NCI-H1436 (cell line): ENCODE measurements around the gene UMAD1.

Experiments used
- DNase-seq: peaks from one replicate; lab custom pipeline; 2025; lab: John Stamatoyannopoulos, UW

Gene UMAD1

DNA sequence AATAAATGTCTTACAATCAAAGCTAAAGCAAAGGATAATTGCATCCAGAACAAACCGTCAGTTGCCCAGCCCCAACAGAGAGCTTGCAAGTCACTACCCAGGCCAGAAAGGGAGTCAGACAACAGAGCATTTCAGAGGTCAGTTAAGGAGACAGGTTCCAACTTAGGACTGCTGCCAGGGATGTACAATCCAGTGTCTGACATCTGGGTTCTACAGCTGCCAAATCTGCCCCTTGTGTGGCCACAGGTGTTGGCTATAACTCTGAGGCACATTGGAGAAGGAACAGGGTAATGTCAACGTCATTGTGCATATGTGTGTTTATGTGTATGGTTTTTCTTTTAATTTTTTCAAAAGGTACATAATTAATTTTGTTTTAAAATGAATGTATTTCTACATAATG, 242.8 kb downstream of the UMAD1 start:
- no peak for DNase-seq

- DNase-seq: no peak
Measured at GRCh38 chr7:7884855-7885254, 244.3 kb downstream of the UMAD1 start.

DNA sequence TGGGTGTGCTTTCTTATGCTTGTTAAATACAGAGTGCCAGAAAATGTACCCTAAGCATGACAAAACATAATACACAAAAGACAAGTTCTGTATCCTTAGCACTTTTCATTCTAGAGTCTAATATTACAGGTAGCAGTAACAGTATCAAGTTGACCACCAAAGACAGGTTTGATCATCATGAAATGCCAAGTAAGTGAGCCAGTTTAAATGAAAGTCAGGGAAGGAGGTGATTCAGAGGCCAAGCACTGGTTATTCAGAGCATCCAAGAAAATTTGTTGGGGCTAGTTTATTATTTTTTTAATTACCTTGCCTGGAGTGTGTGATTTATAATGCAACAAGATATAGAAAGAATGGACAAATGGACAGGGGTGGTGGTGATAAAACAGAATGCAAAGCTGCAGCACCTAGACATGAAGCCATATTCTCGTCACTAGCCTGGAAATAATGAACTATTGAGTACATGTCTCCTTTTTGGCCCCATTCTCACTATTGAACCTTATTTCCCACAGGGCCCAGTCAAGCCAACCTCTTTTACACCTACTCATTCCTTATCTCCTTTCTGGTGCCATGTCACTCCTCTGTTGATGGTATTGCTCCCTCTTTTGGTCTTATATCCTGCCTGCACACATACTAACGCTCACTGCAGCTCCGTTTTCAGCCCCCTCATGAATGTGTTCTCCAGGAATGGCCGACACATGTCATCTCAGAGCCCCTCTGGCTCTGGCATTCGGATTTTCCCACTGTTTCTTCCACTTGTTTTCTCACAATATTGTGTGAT, 249.4 kb downstream of the UMAD1 start:
- DNase-seq: no peak

DNA sequence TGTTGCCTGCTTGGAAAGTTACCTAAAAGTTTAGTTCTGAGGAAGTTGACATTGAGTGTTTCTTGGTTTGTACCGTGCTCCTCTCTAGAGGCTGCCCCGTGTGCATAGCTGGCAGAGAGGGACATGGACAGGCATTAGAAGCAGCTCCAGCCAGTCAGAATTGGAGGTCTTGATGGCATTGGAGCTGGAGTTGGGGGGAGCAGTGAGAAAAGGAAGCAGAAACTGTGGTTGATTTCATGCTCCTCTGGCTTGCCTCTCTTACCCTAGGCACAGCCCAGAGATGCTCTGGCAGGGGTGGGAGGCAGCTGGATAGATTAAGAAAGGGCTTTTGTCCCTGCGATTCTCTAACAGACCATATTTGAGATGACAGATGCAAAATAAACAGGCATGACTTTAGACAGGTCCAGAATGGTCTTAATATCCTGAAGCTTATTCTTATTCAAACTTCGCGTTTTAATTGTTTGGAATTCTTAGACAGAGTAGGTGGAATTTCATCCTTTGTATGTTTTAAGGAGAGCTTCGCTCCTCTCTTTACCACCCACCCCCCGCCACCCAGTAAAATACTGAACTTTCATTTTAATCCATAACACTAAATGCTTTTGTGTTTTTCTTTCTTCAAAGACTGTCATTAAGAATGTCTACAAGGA, 254.6 kb downstream of the UMAD1 start:
- DNase-seq: no peak

GRCh38 chr7:7895754-7896153, 255.2 kb downstream of the UMAD1 start:
- no peak for DNase-seq

DNA sequence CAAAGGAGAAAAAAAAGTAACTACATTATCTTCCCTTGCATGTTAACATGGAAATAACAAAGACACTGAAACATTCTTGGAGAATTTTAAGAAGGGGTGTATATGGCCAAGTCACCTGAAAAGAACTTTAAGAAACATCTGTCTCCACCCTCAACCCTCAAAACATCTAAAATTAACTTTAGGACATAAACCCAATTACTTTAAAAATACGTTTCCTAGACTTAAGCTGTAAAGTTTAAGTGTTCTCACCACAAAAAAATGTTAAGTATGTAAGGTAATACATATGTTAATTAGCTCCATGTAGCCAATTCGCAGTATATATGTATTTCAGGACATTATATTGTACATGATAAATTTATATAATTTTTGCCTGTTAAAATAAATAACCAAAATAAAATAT, 257.0 kb downstream of the UMAD1 start:
- DNase-seq: no peak

DNA sequence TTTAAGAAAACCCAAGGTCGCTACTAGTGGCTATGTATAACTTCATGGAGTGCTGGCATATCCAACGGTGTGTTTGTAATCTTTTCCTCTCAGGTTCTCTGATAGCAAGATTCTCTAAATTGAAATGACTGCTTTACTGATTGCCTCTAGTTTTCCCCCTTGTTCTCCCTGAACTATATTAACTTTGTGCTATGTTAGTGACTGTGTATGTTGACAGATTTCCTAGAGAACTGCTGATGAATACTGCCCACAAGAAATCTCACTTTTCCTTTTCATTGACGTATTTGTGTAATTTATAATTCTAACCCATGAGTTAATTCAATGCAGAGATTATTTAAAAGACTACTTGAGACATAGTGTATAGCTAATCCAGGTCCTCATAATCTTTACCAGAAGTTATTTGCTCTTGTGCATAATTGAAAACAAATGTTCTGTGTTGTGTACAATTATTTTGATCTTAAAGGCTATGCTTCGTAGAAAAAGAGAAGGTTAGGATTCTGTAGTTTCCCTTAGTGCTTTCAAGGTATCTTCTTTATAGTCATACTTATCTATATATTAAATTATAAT, 257.5 kb downstream of the UMAD1 start:
- DNase-seq: no peak

DNA sequence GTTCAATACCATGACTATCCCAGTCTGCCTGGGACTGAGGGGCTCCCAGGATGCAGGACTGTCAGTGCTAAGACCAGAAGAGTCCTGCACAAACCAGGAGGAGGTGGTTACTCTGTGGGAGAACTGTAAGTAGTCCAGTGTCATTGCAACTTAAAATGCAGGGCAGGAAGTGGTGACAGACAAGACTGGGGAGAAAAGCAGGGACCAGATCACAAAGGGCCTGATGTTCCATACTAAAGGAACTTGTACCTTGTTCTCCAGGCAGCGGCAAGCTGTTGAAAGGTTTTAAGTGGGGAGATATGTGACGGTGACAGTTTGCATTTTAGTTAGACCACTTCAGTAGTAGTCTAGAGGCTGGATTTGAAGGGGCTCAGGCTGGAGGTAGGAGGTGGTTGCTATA, 262.3 kb downstream of the UMAD1 start:
- no peak for DNase-seq

GRCh38 chr7:7907306-7907705, 266.8 kb downstream of the UMAD1 start:
- no peak for DNase-seq

DNA sequence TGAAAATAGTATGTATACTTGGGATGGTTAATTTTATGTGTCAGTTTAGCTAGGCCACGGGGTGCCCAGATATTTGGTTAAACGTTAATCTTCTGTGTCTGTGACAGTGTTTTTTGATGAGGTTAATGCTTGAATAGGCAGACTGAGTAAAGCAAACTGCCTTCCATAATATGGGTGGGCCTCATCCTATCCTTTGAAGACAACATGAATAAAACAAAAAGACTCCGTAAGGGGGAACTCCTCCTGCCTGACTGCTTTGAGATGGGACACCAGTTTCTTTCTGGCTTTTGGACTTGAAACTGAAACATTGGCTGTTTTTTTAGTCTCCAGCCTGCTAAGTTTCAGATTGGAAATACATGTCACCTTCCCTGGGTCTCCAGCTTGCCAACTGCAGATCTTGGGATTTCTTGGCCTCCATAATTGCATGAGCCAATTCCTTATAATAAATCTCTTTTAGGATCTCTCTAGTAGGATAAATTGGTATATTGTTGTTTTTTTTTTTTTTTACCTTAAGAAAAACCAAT, 268.1 kb downstream of the UMAD1 start:
- DNase-seq: no peak

- no peak for DNase-seq
Measured at GRCh38 chr7:7909376-7909775, 268.8 kb downstream of the UMAD1 start.

DNA sequence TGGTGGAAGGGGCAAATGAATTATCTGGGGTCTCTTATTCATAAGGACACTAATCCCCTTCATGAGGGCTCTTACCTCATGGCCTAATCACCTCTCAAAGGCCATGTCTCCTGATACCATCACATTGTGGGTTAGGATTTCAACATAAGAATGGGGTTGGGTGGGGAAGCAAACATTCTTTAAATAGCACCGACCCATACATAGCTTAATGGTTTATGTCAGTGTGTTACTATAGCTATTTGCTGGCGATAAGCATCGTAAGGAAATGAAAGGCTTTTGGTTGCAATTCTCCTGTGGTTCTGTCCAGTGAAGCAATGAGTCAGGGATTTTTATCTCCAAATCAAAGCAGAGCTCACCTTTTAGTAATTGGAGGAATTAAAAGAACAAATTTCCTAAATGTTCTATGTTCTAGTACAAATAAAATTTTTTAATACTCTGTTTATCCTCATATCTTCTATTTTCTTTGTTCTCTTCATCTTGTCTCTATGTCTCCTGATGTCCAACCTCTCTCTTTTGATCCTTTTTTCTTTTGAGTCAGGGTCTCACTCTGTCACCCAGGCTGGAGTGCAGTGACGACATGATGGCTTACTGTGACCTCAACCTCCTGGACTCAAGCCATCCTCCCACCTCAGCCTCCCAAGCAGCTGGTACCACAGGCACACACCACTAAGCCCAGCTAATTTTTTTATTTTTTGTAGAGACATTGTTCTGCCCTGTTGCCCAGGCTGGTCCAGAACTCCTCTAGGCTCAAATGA, 271.0 kb downstream of the UMAD1 start:
- no peak for DNase-seq

GRCh38 chr7:7912937-7913336, 272.4 kb downstream of the UMAD1 start:
- no peak for DNase-seq

- no peak for DNase-seq
Measured at GRCh38 chr7:7913504-7913903, 273.0 kb downstream of the UMAD1 start.

DNA sequence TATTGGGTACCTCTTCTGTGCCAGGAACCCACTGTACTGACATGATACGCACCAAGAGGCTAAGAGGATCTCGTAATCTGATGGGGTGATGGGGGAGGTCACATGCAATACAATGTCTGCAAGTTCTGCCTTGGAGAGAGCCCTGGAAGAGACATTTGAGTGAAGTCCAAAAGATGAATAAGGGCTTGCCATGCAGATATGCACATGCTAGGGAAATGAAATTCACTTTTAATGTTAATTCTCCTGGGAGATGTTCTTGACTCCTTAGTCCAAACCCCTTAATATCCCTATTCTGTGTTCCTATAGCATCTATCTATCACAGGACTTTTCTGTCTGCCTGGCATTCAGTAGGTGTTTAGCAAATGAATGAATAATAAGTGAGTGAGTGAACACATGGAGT, 274.0 kb downstream of the UMAD1 start:
- no peak for DNase-seq

GRCh38 chr7:7916064-7916463, 275.5 kb downstream of the UMAD1 start:
- no peak for DNase-seq

DNA sequence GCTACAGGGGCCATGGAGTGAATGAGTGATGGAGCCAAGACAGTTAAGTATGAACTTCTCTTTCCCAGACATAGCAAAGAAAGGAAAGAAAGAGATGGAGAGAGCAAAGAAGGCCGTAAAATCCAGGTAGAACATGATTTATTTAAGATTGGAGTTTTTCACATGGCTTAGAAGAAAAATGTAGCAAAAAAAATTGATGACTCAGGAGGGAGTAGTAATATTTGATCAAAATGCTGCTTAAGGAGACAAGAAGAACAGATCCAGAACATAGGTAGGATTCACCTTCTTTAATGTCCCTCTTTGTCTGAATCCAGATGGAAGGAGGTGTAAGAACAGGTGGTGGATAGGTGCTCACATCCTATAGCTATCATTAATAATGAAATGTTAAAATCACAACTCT, 277.0 kb downstream of the UMAD1 start:
- no peak for DNase-seq

DNA sequence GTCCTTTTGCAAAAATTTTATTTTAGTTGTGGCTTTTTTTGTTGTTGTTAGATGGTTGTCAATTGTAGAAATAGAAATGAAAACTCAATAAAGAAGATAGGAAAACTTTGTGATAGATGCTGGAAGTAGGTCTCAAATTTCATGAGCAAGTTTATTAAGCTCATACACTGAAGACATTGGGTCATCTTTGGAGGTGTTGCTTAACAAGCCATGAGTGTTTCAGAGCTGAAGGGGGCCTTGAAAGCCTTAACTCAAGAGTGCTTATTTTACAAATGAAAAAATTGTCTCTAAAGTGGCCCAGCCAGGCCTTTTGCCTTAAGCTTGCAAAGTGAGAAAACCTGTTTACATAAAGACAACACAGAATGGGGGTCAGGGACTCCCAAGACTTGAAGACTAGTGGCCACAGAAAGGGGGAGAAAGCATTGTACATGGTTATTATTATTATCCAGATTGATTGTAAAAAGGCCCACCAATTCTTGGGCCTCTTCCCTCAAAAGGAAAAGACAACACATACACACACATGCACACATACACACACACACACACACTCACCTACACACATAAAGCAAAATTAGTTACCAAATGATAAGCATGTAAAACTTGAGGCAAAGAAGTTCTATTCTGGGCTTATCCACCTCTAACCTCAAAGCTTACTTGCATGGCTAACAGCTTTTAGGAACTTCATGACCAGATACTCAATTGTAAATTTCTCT, 278.3 kb downstream of the UMAD1 start:
- no peak for DNase-seq

DNA sequence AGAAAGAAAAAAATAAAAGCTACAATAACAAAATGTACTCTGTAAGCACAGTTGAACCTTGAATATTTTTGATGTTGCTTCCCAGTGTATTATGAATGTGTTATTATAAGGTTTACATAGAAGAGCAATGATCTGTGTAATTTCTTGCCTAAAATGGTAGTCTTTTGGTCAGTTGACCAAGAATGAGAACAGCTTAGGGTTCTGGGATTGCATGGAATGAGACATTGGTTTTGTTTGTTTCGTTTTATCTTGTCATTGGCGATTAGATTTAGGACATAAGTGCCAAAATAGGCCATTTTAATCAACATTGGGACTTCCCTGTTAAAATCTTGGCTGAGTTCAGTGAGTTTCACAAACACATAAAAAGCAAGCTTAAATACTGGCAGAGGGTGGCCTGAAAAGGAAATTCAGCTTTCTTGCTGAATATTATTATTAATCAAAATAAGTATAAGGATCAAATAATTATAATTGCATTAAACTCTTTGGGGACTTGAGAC, 278.9 kb downstream of the UMAD1 start:
- DNase-seq: no peak

DNA sequence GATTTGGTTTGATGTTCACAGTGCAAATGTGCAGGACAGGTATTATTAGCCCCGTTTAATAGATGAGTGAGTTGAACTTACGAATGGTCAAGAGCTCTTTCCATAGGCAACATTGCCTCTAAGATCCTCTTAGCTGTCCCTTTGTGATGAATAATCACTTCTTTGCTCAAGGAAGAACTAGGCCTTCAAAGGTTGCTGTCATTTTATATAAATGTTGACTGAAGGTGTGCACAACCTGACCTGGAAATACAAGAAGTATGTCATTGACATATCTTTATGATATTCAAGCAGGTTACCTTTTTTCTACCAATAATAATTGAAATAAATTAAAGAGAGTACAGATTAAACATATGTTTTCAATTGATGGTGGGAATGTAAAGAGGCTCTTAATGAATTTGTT, 279.5 kb downstream of the UMAD1 start:
- DNase-seq: no peak

GRCh38 chr7:7920481-7920880, 279.9 kb downstream of the UMAD1 start:
- no peak for DNase-seq

DNA sequence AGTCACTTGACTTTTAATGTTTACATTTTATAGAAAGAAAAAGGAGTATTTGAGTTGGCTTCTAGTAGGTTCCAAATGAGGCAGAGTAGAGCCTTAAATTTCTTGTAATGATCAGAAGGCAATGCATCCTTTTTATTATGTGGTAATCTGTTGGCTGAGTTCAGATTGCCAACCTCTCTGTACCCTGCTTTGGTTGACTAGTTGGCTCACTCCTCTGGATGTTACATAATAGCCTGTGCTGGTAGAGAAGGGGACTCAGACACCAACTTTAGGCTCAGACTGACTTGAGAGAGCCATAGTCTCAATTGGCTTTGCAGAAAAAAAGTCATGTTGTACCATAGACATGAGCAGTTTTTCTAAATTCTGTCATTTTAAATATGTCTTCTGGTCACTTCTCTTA, 281.3 kb downstream of the UMAD1 start:
- DNase-seq: no peak
